ENCODE results near the gene CYP2W1. TPM values are rescaled to one million over a fixed set of nuclear protein-coding genes. Genes with fewer than 3 reads are reported as not detected.
"Not testable (repeated sequence)": the region's sequence is repeated elsewhere in the genome, so short reads cannot be mapped to it uniquely, and the experiment has no call there.

CYP2W1 gene
- total RNA-seq, 1 experiment from 2014 or later = not detected

GRCh38 chr7:959271-959670 lies 23.7 kb upstream of the CYP2W1 start:
- Histone ChIP-seq H3K79me2 (ENCODE audit: insufficient read depth, low read length) (no peaks in the 10 kb centered on the region), H3K27ac (ENCODE audit: low read depth, low read length) (no peak overlapping the region), H3K27me3 (ENCODE audit: insufficient read depth, low read length) (no peaks in the 10 kb centered on the region), H3K9me2 (ENCODE audit: insufficient read depth) (no peaks in the 10 kb centered on the region), H3K4me3 (replicated peaks in 1 of 2; ENCODE audit: low read depth in 1 of 2, low read length in 2 of 2) (no peak overlapping the region), H3K9me3 (ENCODE audit: control insufficient read depth in 1 of 2, insufficient read depth in 1 of 2, low read depth in 1 of 2, low read length in 2 of 2) (no peaks in the 10 kb centered on the region), H3K36me3 (ENCODE audit: control insufficient read depth in 1 of 2, insufficient read depth in 2 of 2, low read length in 2 of 2) (no peaks in the 10 kb centered on the region), H3K4me1 (ENCODE audit: control insufficient read depth in 1 of 2, insufficient read depth in 2 of 2, low read length in 2 of 2) (peaks cover 0 to 4% of the 10 kb centered on the region in 2 experiments; a peak in 1 of 4 replicates), H4K20me1 (ENCODE audit: insufficient read depth) (no peaks in the 10 kb centered on the region), H3K4me2 (ENCODE audit: low read length) (no peak overlapping the region), H2AFZ (ENCODE audit: low read depth, low read length, poor library complexity, severe bottlenecking) (no peak overlapping the region), H3K9ac (ENCODE audit: low read length) (no peak overlapping the region)
- ChIA-PET RAD21 (ENCODE audit: low non-redundant PET in 1 of 2, low total read pairs in 2 of 2, uncharacterized antibody in 2 of 2, unreplicated experiment in 2 of 2) (no interaction called here), CTCF (no interaction called here), POLR2A (no interaction called here)
- DNase-seq (ENCODE audit: low read depth, low spot score) = no peak
- no TSS peak for BruUV-seq (replicated peaks)
- TF ChIP-seq SP1 (IDR thresholded peaks at IDR 0.05; ENCODE audit: low read depth) (no peak), EGR1 (IDR thresholded peaks at IDR 0.05; ENCODE audit: low read depth) (no peak), RAD21 (IDR thresholded peaks at IDR 0.05; ENCODE audit: low read depth) (no peak), SRF (IDR thresholded peaks at IDR 0.05; ENCODE audit: low read depth) (no peak), TCF7L2 (IDR thresholded peaks at IDR 0.05; ENCODE audit: borderline replicate concordance, extremely low read depth, insufficient read depth, insufficient read length) (no peak), SIN3A (IDR thresholded peaks at IDR 0.05; ENCODE audit: low read depth) (no peak), POLR2A (IDR thresholded peaks at IDR 0.05; ENCODE audit: borderline replicate concordance, extremely low read depth, insufficient read depth, insufficient read length) (no peak), CEBPB (IDR thresholded peaks at IDR 0.05; ENCODE audit: low read depth) (no peak), ATF3 (IDR thresholded peaks at IDR 0.05) (no peak), ZNF274 (IDR thresholded peaks at IDR 0.05; ENCODE audit: low read depth, low read length) (no peak), JUND (IDR thresholded peaks at IDR 0.05) (no peak), EZH2phosphoT487 (IDR thresholded peaks at IDR 0.05; ENCODE audit: borderline replicate concordance) (no peak), ZFX (IDR thresholded peaks at IDR 0.05) (no peak), CTCF (IDR thresholded peaks at IDR 0.05 in 2 of 3, conservative IDR thresholded peaks at IDR 0.05 in 1 of 3; ENCODE audit: borderline replicate concordance in 1 of 3, insufficient read depth in 1 of 3, low read depth in 2 of 3, low read length in 2 of 3) (no peak), POLR2AphosphoS5 (IDR thresholded peaks at IDR 0.05; ENCODE audit: low read depth, low read length) (no peak), EZH2 (IDR thresholded peaks at IDR 0.05) (no peak), CBX3 (IDR thresholded peaks at IDR 0.05; ENCODE audit: low read depth) (no peak), ZBTB33 (IDR thresholded peaks at IDR 0.05; ENCODE audit: extremely low read depth, insufficient replicate concordance, low read length) (no peak), MAX (IDR thresholded peaks at IDR 0.05) (no peak), ELF1 (IDR thresholded peaks at IDR 0.05; ENCODE audit: borderline replicate concordance, low read depth) (no peak)
- ATAC-seq = no peak
- intact Hi-C loops (cut with micrococcal nuclease) = no loop called here

GRCh38 chr7:959740-960139 lies 23.2 kb upstream of the CYP2W1 start:
- POLR2A ChIA-PET; H2AFZ ChIP-seq (ENCODE audit: low read depth, low read length, poor library complexity, severe bottlenecking): not testable (repeated sequence)

More at GRCh38 chr7:959740-960139, 23.2 kb upstream of the CYP2W1 start:
- intact Hi-C loops (cut with micrococcal nuclease); H3K27me3 ChIP-seq (ENCODE audit: insufficient read depth, low read length); RAD21 ChIA-PET (ENCODE audit: low non-redundant PET in 1 of 2, low total read pairs in 2 of 2, uncharacterized antibody in 2 of 2, unreplicated experiment in 2 of 2); H3K4me3 ChIP-seq (replicated peaks in 1 of 2; ENCODE audit: low read depth in 1 of 2, low read length in 2 of 2); H3K4me2 ChIP-seq (ENCODE audit: low read length); BruUV-seq (replicated peaks); H3K4me1 ChIP-seq (ENCODE audit: control insufficient read depth in 1 of 2, insufficient read depth in 2 of 2, low read length in 2 of 2); DNase-seq (ENCODE audit: low read depth, low spot score); H3K9me3 ChIP-seq (ENCODE audit: control insufficient read depth in 1 of 2, insufficient read depth in 1 of 2, low read depth in 1 of 2, low read length in 2 of 2); ATAC-seq; H3K9ac ChIP-seq (ENCODE audit: low read length); H4K20me1 ChIP-seq (ENCODE audit: insufficient read depth); H3K79me2 ChIP-seq (ENCODE audit: insufficient read depth, low read length); H3K9me2 ChIP-seq (ENCODE audit: insufficient read depth); H3K27ac ChIP-seq (ENCODE audit: low read depth, low read length); CTCF ChIA-PET; H3K36me3 ChIP-seq (ENCODE audit: control insufficient read depth in 1 of 2, insufficient read depth in 2 of 2, low read length in 2 of 2): not testable (repeated sequence)
